NT2/D1 (cell line): ENCODE data around the gene LIPC.

ENCODE experiments used
- DNase-seq: peaks from one replicate; pipeline ENCODE4 v3.0.0-alpha.2; 2011; ENCODE audit warnings: low read depth, low spot score
- H3K27me3 ChIP-seq: 2 replicates; pipeline ENCODE4 v1.6.0; 2011; ENCODE audit warnings: mild to moderate bottlenecking; ENCODE audit not compliant: insufficient read length, insufficient read depth
- H3K36me3 ChIP-seq: 2 replicates; pipeline ENCODE4 v1.6.1; 2011; ENCODE audit warnings: mild to moderate bottlenecking, low read length, mixed read lengths; ENCODE audit not compliant: insufficient read depth, insufficient read length
- H3K4me1 ChIP-seq: 2 replicates; pipeline ENCODE4 v1.5.1; 2011; ENCODE audit not compliant: insufficient read depth, insufficient read length
- H3K4me3 ChIP-seq: 2 replicates; pipeline ENCODE4 v1.5.1; 2011; ENCODE audit warnings: low read depth; ENCODE audit not compliant: insufficient read length
- H3K9ac ChIP-seq: 2 replicates; pipeline ENCODE4 v1.6.0; 2011; ENCODE audit warnings: low read depth; ENCODE audit not compliant: insufficient read length
- H3K9me3 ChIP-seq: 2 replicates; pipeline ENCODE4 v1.5.1; 2011; ENCODE audit warnings: mild to moderate bottlenecking, low read length; ENCODE audit not compliant: insufficient read depth
- SUZ12 ChIP-seq: IDR thresholded peaks from 2 replicates; pipeline ENCODE4 v1.6.1; 2011; ENCODE audit not compliant: insufficient read length, insufficient read depth; ENCODE audit errors: extremely low read depth
- YY1 ChIP-seq: IDR thresholded peaks from 2 replicates; pipeline ENCODE4 v1.6.1; 2011; ENCODE audit not compliant: insufficient read length, insufficient read depth
- ZNF274 ChIP-seq: IDR thresholded peaks from 2 replicates; pipeline ENCODE4 v1.6.1; 2011; ENCODE audit warnings: mild to moderate bottlenecking, low read depth, low read length

Gene LIPC

GRCh38 chr15:58556028-58556361 is 124.2 kb downstream of the LIPC start:
- DNase-seq: no peak
- Histone ChIP-seq H3K9me3 (no peaks in the 10 kb centered on the region), H3K4me3 (no peak overlapping the region), H3K36me3 (no peaks in the 10 kb centered on the region), H3K9ac (no peak overlapping the region), H3K27me3 (no peaks in the 10 kb centered on the region), H3K4me1 (peaks cover 5% of the 10 kb centered on the region)
- TF ChIP-seq ZNF274: no peak

DNA sequence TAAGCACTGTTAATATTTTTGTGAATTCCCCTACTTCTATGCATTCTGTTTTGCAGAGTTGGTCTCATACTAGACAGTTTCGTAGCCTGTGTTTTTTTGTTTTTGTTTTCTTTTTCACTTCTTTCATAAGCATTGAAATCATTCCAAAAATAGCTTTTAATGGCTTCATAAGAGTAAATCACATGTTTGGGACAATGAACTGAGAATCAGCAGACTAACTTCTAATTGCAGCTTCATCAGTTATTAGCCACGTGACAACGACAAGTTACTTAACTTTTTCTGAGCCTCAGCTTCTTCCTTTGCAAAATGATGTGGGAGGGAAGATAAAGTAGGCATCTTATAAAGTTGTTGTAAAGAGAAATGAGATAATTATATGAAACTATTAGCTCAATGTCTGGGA is 124.8 kb downstream of the LIPC start:
- Histone ChIP-seq H3K9ac (no peak overlapping the region), H3K27me3 (no peaks in the 10 kb centered on the region), H3K36me3 (no peaks in the 10 kb centered on the region), H3K9me3 (no peaks in the 10 kb centered on the region), H3K4me3 (no peak overlapping the region), H3K4me1 (peaks cover 5% of the 10 kb centered on the region)
- no peak for TF ChIP-seq SUZ12
- no peak for TF ChIP-seq YY1
- TF ChIP-seq ZNF274: no peak
- no peak for DNase-seq

- no peak overlapping the region for H3K9ac ChIP-seq
- DNase-seq: no peak
- H3K9me3 ChIP-seq: no peaks in the 10 kb centered on the region
- no peak overlapping the region for H3K4me3 ChIP-seq
- no peak for TF ChIP-seq SUZ12
- no peak for TF ChIP-seq YY1
- no peak for TF ChIP-seq ZNF274
- H3K4me1 ChIP-seq: no peaks in the 10 kb centered on the region
- no peaks in the 10 kb centered on the region for H3K36me3 ChIP-seq
- H3K27me3 ChIP-seq: no peaks in the 10 kb centered on the region
Observed at GRCh38 chr15:58558777-58559176, 127.0 kb downstream of the LIPC start.

GRCh38 chr15:58559904-58560588 is 128.3 kb downstream of the LIPC start:
- Histone ChIP-seq H3K36me3 (no peaks in the 10 kb centered on the region), H3K4me3 (no peak overlapping the region), H3K27me3 (no peaks in the 10 kb centered on the region), H3K9me3 (no peaks in the 10 kb centered on the region), H3K4me1 (no peaks in the 10 kb centered on the region), H3K9ac (no peak overlapping the region)
- no peak for DNase-seq
- TF ChIP-seq YY1 (no peak), SUZ12 (no peak)

DNA sequence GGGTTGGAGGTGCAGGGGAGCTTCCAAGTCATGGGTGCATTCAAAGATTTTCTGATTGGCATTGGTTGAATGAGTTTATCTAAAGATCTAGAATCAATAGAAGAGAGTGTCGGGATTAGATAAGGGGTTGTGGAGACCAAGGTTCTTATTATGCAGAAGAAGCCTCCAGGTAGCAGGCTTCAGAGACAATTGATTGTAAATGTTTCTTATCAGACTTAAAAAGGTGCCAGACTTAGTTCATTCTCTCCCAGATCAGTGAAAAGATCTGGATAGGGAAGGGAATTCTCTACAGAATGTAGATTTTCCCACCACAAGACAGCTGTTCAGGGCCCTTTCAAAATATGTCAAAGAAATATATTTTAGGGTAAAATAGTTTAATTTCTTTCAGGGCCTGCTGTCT is 129.5 kb downstream of the LIPC start:
- H3K9ac ChIP-seq: no peak overlapping the region
- H3K4me1 ChIP-seq: no peaks in the 10 kb centered on the region
- H3K36me3 ChIP-seq: no peaks in the 10 kb centered on the region
- no peaks in the 10 kb centered on the region for H3K27me3 ChIP-seq
- H3K9me3 ChIP-seq: no peaks in the 10 kb centered on the region
- TF ChIP-seq SUZ12: no peak
- no peak for TF ChIP-seq YY1
- no peak for TF ChIP-seq ZNF274
- no peak for DNase-seq
- H3K4me3 ChIP-seq: no peak overlapping the region

DNA sequence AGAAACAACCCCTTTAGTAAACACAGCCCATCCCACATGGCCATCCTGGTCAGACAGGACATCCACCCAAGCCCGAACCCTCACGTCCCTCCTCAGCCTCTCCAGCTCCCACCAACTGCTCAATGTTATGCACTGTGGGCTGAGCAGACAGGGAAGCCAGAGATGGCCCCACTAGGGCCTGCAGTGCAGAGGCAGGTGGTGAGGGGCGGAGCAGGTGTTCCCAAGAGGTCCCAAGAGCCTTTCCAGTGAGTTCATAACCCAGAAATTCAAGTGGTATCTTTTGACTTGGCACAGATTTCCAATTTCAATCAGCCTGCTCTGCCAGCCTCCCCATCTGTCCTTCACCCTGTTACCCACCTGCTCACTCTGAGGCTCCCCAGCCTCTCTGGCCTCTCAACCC is 130.3 kb downstream of the LIPC start:
- no peak for TF ChIP-seq YY1
- no peak for TF ChIP-seq SUZ12
- TF ChIP-seq ZNF274: no peak
- Histone ChIP-seq H3K4me1 (no peaks in the 10 kb centered on the region), H3K36me3 (no peaks in the 10 kb centered on the region), H3K9me3 (no peaks in the 10 kb centered on the region), H3K27me3 (no peaks in the 10 kb centered on the region), H3K9ac (no peak overlapping the region), H3K4me3 (no peak overlapping the region)
- no peak for DNase-seq

DNA sequence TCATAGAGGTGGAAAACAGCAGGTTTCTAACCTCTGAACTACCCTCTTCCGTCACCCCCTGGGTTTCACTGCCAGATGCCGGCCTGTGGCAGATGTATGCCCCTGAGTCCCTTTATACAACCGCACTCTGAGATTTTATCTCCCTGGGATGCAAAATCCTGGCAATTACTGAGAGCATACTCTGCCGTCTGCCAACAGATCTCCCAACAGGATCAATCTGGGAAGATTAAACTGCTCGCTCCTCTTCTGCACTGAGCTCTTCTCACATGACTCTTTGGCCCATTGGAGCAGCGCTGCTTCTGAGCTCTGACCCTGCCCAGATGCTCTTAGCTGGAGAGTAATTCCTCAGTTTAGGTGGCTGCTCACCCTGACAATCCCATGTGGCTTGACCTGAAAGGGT is 133.2 kb downstream of the LIPC start:
- TF ChIP-seq YY1 (no peak), ZNF274 (no peak)
- Histone ChIP-seq H3K27me3 (no peaks in the 10 kb centered on the region), H3K9me3 (peaks cover 7% of the 10 kb centered on the region; the same call in 1 of the 2 replicates), H3K4me1 (no peaks in the 10 kb centered on the region), H3K4me3 (no peak overlapping the region), H3K9ac (no peak overlapping the region), H3K36me3 (no peaks in the 10 kb centered on the region)
- DNase-seq: no peak

DNA sequence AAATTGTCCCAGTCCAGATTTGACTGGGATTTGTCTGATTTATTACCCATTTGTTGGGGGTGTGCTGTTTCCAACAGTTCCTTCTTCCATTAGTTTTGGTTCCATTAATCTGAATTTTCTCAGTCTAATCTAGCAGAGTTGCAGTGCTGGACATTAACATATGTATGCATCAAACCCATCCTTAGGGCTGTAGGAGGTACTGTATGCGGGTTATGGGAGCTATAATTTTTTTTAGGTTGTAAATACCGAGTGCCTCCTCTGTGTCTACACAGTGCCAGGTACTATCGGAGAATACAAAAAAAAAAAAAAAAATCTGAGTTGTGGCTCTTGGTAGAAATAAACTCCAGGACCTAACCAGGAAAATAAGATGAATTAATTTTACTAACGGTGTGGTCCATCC is 133.8 kb downstream of the LIPC start:
- no peak overlapping the region for H3K9ac ChIP-seq
- no peak for DNase-seq
- no peak for TF ChIP-seq YY1
- no peak for TF ChIP-seq SUZ12
- TF ChIP-seq ZNF274: no peak
- H3K9me3 ChIP-seq: peaks cover 7% of the 10 kb centered on the region; the same call in 1 of the 2 replicates
- no peaks in the 10 kb centered on the region for H3K36me3 ChIP-seq
- no peaks in the 10 kb centered on the region for H3K27me3 ChIP-seq
- no peaks in the 10 kb centered on the region for H3K4me1 ChIP-seq
- H3K4me3 ChIP-seq: no peak overlapping the region
